Peyer's patch (tissue), 4 donors: Measurements from ENCODE around the gene KRT26.

Source experiments
- CTCF ChIP-seq, 6 experiments: fragments of 450-650 bp in 4 of 6; fragments of 200-600 bp in 2 of 6; sonication (generic) in 1 of 6; IDR thresholded peaks; one replicate each; pipeline ENCODE4 v1.5.1; 2017 to 2019; ENCODE audit warnings: antibody characterized with exemption in 6 of 6, mild to moderate bottlenecking in 3 of 6, moderate library complexity in 1 of 6
- POLR2A ChIP-seq, 2 donors: fragments of 450-650 bp; IDR thresholded peaks; one replicate each; pipeline ENCODE4 v1.5.1; 2017; ENCODE audit warnings: antibody characterized with exemption in 2 of 2, mild to moderate bottlenecking in 2 of 2, moderate library complexity in 2 of 2

GRCh38 chr17:40791787-40792436 lies 19.9 kb upstream of the KRT26 start:
- TF ChIP-seq CTCF (IDR thresholded peaks at IDR 0.05) (peak; percentile 10 to 62 (median 54)), POLR2A (IDR thresholded peaks at IDR 0.05) (no peak)
